RWPE1 (cell line): Measurements from ENCODE around the gene HYAL1.

Experiments used
- CTCF ChIA-PET: fragments of 350-600 bp; sonication (Branson Sonifier 250); formaldehyde crosslinking; extraction: SDS; loops from one replicate; lab custom pipeline; 2021; lab: Yijun Ruan, JAX
- POLR2A ChIA-PET: fragments of 400-600 bp; formaldehyde crosslinking; extraction: SDS; loops from one replicate; lab custom pipeline; 2020; ENCODE audit warnings: antibody characterized with exemption; ENCODE audit not compliant: low non-redundant PET; lab: Yijun Ruan, JAX
- DNase-seq: peaks from one replicate; pipeline ENCODE4 v3.0.0; 2012; ENCODE audit warnings: low spot score
- H3K27ac ChIP-seq: fragments of 450-650 bp; 2 replicates; pipeline ENCODE4 v1.5.1; 2017
- CTCF ChIP-seq: fragments of 450-650 bp; conservative IDR thresholded peaks from 2 replicates; pipeline ENCODE4 v1.5.1; 2017; ENCODE audit warnings: low read depth, mild to moderate bottlenecking

The HYAL1 gene

DNA sequence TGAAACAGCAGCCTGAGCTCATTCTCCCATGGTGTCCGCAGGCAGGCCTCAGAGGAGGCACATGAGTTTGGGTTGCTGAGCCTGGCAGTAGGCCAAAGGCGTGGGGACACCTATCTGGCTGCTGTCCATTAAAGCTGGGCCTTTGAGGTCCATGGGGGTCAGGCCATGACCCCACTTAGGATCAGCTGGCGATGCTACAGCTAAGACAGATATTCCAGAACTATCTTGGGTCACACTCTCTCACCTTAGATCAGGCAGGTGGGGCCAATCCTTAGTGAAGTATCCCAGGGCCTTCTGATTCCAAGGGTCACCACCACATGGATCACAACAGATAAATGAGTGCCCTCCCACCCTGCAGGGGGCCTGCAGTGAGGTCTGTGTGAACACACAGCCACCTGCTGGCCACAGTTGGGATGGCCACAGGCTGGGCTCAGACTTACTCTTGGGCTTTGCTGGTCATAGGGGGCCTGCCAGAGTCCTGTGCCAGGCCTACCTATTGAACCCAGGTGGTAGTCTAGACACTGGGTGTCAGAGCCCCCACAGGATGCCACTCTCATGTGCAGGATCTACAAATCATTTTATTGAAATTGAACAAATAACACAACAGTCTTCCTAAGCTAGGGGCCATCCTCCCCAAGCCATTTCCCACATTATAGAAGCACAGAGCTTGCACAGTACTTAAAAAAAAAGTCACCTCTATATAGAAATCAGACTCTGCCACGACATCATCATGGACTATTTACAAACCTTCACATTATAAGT, 21.2 kb upstream of the HYAL1 start:
- CTCF ChIA-PET = interaction anchor here (0.6 to 1.1 kb wide), 8 partner anchors 17 to 594 kb away, joined by 3 to 6 read pairs (median 3); partner anchors contain the start of genes IFRD2 and NPRL2
- peak overlapping the region; percentile 97 for H3K27ac ChIP-seq
- DNase-seq = peak; percentile 49
- peak; percentile 86 for TF ChIP-seq CTCF
- POLR2A ChIA-PET = interaction anchor here (0.6 kb wide), 2 partner anchors 9 to 25 kb away, joined by 3 to 5 read pairs; partner anchors contain the start of genes HYAL3 and NAA80

- CTCF ChIA-PET = interaction anchor here (0.6 to 1.1 kb wide), 4 partner anchors 18 to 31 kb away, joined by 3 to 5 read pairs (median 4); partner anchors contain the start of gene IFRD2
- peak overlapping the region; percentile 97 for H3K27ac ChIP-seq
- TF ChIP-seq CTCF = no peak
- no peak for DNase-seq
- POLR2A ChIA-PET = interaction anchor here (0.6 kb wide), 2 partner anchors 9 to 24 kb away, joined by 3 to 5 read pairs; partner anchors contain the start of genes HYAL3 and NAA80
These were observed 20.3 kb upstream of the HYAL1 start for GRCh38 chr3:50323614-50324199.

DNA sequence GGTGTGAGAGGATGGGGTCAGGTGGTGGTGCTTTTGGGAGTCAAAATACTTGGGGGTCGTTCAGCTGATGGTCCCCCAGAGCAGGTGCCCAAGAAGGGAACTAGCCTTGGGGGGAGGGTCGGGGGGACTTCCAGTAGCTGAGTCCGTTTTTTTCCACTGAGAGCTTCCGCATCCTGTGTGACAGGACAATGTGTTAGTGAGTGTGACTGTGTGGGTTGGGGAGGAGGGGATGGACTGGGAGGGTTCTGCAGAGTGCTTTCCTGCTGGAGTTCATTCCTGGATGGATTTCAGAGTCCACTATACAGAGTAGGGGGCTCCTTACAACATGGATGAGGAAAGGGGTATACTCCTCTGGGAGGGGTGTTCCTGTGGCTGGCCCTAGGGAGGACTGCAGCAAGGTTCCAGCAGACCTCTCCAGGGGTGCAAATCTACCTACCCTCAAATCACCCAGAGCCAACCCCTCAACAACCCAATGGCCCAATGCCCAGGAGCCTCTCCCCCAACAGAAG, 19.8 kb upstream of the HYAL1 start:
- peak overlapping the region; percentile 97 for H3K27ac ChIP-seq
- TF ChIP-seq CTCF = no peak
- no peak for DNase-seq
- ChIA-PET CTCF (no interaction called here), POLR2A (no interaction called here)

GRCh38 chr3:50322386-50323091, 19.2 kb upstream of the HYAL1 start, which contains the start of gene HYAL2:
TSS of gene HYAL2 (minus strand) at chr3:50322745. CDS start at chr3:50320489, 2,256 bp downstream.
- ChIA-PET CTCF (no interaction called here), POLR2A (no interaction called here)
- H3K27ac ChIP-seq = peak within 1 kb of the TSS; percentile 97
- no peak for DNase-seq
- TF ChIP-seq CTCF = no peak

DNA sequence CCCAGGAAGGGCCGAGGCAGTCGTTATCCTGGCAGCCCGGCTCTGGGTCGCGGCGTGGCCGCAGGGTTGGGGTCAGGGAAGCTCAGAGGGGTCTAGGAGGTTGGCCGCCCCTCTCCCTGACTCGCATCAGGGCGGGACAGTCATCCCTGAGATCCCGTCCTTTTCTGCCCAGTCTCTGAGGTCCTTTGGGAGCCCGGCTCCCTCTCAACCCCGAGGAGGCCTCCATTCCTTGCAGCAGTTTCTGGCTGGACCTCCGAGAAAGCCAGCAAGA, 18.7 kb upstream of the HYAL1 start:
- H3K27ac ChIP-seq = peak overlapping the region; percentile 97
- DNase-seq = no peak
- TF ChIP-seq CTCF = no peak
- ChIA-PET CTCF (no interaction called here), POLR2A (interaction anchor here (0.6 kb wide), 1 partner anchor 23 kb away, joined by 3 read pairs; no protein-coding TSS in a partner anchor)
